K562 (cell line): ENCODE data around the gene MVD. TPM values are rescaled to one million over a fixed set of nuclear protein-coding genes. Genes with fewer than 3 reads are reported as not detected.

Experiments
- ATAC-seq: fragments of 200-7000 bp; cut with Tn5 transposase; 3 replicates; pipeline ENCODE4 v1.9.1; 2020; ENCODE audit warnings: moderate library complexity
- BruUV-seq: library from RNA; stranded (reverse); fragments of 400-500 nt; replicated peaks from 2 replicates; lab custom pipeline; 2021; lab: Mats Ljungman, UMichigan
- CTCF ChIA-PET: fragments of 300-600 bp; formaldehyde crosslinking; extraction: SDS; loops from one replicate; lab custom pipeline; 2021; ENCODE audit warnings: low intra/inter-chr PET ratio; lab: Yijun Ruan, JAX
- POLR2A ChIA-PET: fragments of 300-600, 350-650 bp; sonication (Branson Sonifier 250); formaldehyde crosslinking; extraction: SDS; loops from one replicate; lab custom pipeline; 2021; ENCODE audit warnings: antibody characterized with exemption, inconsistent platforms; lab: Yijun Ruan, JAX
- DNase-seq, 4 experiments: peaks; one replicate each; pipeline versions ENCODE4 v3.0.0 to v3.0.0-alpha.2; 2011 to 2018; ENCODE audit warnings: low spot score in 3 of 4, mixed read lengths in 3 of 4; ENCODE audit errors: extremely low read depth in 1 of 4
- FAIRE-seq: peaks from 2 replicates; lab custom pipeline; 2011; peaks lifted over from hg19 to GRCh38; lab: Jason Lieb, UNC
- H2AFZ ChIP-seq: 2 replicates; pipeline ENCODE4 v1.6.0; 2011; ENCODE audit warnings: low read depth, low read length, control low read depth, inconsistent platforms
- H3K27ac ChIP-seq: fragments of 200-600 bp; 3 replicates; pipeline ENCODE4 v1.8.0; 2011; ENCODE audit warnings: low read depth, mild to moderate bottlenecking, control low read depth, inconsistent platforms, low read length, moderate library complexity, mixed read lengths; ENCODE audit errors: extremely low read depth
- H3K27me3 ChIP-seq, 2 experiments: fragments of 300-600 bp in 1 of 2; 2 replicates in 1 of 2; 3 replicates in 1 of 2; pipeline versions ENCODE4 v1.6.0 to v1.8.0; 2011; ENCODE audit warnings: inconsistent platforms in 2 of 2, low read length in 2 of 2, mild to moderate bottlenecking in 1 of 2, mixed read lengths in 1 of 2, moderate library complexity in 1 of 2; ENCODE audit not compliant: control insufficient read depth in 2 of 2, insufficient read depth in 2 of 2
- H3K36me3 ChIP-seq: fragments of 300-600 bp; 3 replicates; pipeline ENCODE4 v1.8.0; 2011; ENCODE audit warnings: mild to moderate bottlenecking, low read length, inconsistent platforms; ENCODE audit not compliant: control insufficient read depth, insufficient read depth
- H3K4me1 ChIP-seq, 2 experiments: fragments of 200-600 bp in 1 of 2; replicated peaks in 1 of 2; 2 replicates in 1 of 2; 3 replicates in 1 of 2; pipeline versions ENCODE4 v1.5.1 to v1.8.0; 2011; ENCODE audit warnings: inconsistent platforms in 2 of 2, low read length in 2 of 2, mild to moderate bottlenecking in 1 of 2, mixed read lengths in 1 of 2, moderate library complexity in 1 of 2; ENCODE audit not compliant: control insufficient read depth in 2 of 2, insufficient read depth in 2 of 2
- H3K4me2 ChIP-seq: 2 replicates; pipeline ENCODE4 v1.6.1; 2011; ENCODE audit warnings: low read length, control low read depth, inconsistent platforms, mixed read lengths; ENCODE audit not compliant: insufficient read depth
- H3K4me3 ChIP-seq: fragments of 200-600 bp; sonication (generic), shearing (Covaris generic); 2 replicates; pipeline ENCODE4 v1.5.1; 2016; ENCODE audit warnings: control low read depth, inconsistent platforms
- H3K79me2 ChIP-seq: fragments of 200-600 bp; 3 replicates; pipeline ENCODE4 v1.8.0; 2011; ENCODE audit warnings: low read length, inconsistent platforms; ENCODE audit not compliant: control insufficient read depth, insufficient read depth
- H3K9ac ChIP-seq, 2 experiments: 2 replicates each; pipeline versions ENCODE4 v1.6.0 to v1.6.1; 2011; ENCODE audit warnings: low read depth in 2 of 2, low read length in 2 of 2, control low read depth in 1 of 2, inconsistent platforms in 1 of 2, mild to moderate bottlenecking in 1 of 2, mixed read lengths in 1 of 2; ENCODE audit not compliant: insufficient read depth in 1 of 2
- H3K9me1 ChIP-seq: one replicate; pipeline ENCODE4 v1.6.0; 2011; ENCODE audit warnings: inconsistent platforms, mild to moderate bottlenecking, low read length, moderate library complexity; ENCODE audit not compliant: control insufficient read depth, insufficient read depth
- H3K9me3 ChIP-seq: replicated peaks from 2 replicates; pipeline ENCODE4 v1.5.1; 2011; ENCODE audit warnings: low read depth, low read length, inconsistent platforms; ENCODE audit not compliant: control insufficient read depth, insufficient read depth
- H4K20me1 ChIP-seq: replicated peaks from 2 replicates; pipeline ENCODE4 v1.6.1; 2011; ENCODE audit warnings: low read length, inconsistent platforms, mixed read lengths; ENCODE audit not compliant: control insufficient read depth, insufficient read depth
- ERF ChIP-seq: fragments of 450-650 bp; formaldehyde crosslinking; IDR thresholded peaks from 2 replicates; pipeline ENCODE4 v1.4.0; 2020; ENCODE audit warnings: mild to moderate bottlenecking, mixed read lengths
- ETS2 ChIP-seq: IDR thresholded peaks from 2 replicates; pipeline ENCODE4 v1.6.1; 2016; ENCODE audit warnings: borderline replicate concordance, missing genetic modification characterization, mild to moderate bottlenecking, moderate library complexity, missing compliant biosample characterization; ENCODE audit not compliant: poor library complexity, severe bottlenecking
- ETV1 ChIP-seq: fragments of 450-650 bp; conservative IDR thresholded peaks from 2 replicates; pipeline ENCODE4 v1.6.1; 2016; ENCODE audit warnings: missing genetic modification characterization, control low read depth, low read depth, missing compliant biosample characterization
- FOXJ3 ChIP-seq: sonication (generic); formaldehyde crosslinking; IDR thresholded peaks from 2 replicates; pipeline ENCODE4 v1.4.0; 2020; ENCODE audit warnings: mild to moderate bottlenecking, missing genetic modification reagents
- MED1 ChIP-seq: sonication (generic); formaldehyde crosslinking; IDR thresholded peaks from 2 replicates; pipeline ENCODE4 v1.8.1; 2023; ENCODE audit warnings: missing genetic modification reagents, borderline replicate concordance
- MTA3 ChIP-seq: fragments of 450-650 bp; formaldehyde crosslinking; IDR thresholded peaks from 2 replicates; pipeline ENCODE4 v1.6.1; 2017; ENCODE audit warnings: mild to moderate bottlenecking, borderline replicate concordance
- PRPF4 ChIP-seq: fragments of 200-400 bp; formaldehyde crosslinking; IDR thresholded peaks from one replicate; pipeline ENCODE4 v1.6.1; 2017; ENCODE audit warnings: low read length, low read depth, mild to moderate bottlenecking; ENCODE audit not compliant: insufficient read depth, poor library complexity, severe bottlenecking
- RAD21 ChIP-seq, 2 experiments: fragments of 250-450 bp in 1 of 2; fragments of 450-650 bp in 1 of 2; sonication (Bioruptor Pico) in 1 of 2; formaldehyde crosslinking in 1 of 2; IDR thresholded peaks in 1 of 2; conservative IDR thresholded peaks in 1 of 2; 2 replicates each; pipeline versions ENCODE4 v1.4.0 to v1.8.0; 2020 to 2022; ENCODE audit warnings: mild to moderate bottlenecking in 2 of 2, moderate library complexity in 1 of 2
- RFX5 ChIP-seq: IDR thresholded peaks from 2 replicates; pipeline ENCODE4 v1.6.1; 2011; ENCODE audit warnings: low read depth, mild to moderate bottlenecking, improper control_type of control experiment, low read length
- ZNF408 ChIP-seq: fragments of 250-450 bp; sonication (Bioruptor Pico); IDR thresholded peaks from 2 replicates; pipeline ENCODE4 v1.4.0; 2020; ENCODE audit warnings: low read depth, mild to moderate bottlenecking, moderate library complexity
- ZNF764 ChIP-seq: fragments of 250-450 bp; sonication (Bioruptor Pico); IDR thresholded peaks from 2 replicates; pipeline ENCODE4 v1.4.0; 2020; ENCODE audit warnings: low read depth, mild to moderate bottlenecking, moderate library complexity
- WGBS: fragments of 100-300 bp; shearing (Covaris generic); methylation state at CpG from one replicate; pipeline ENCODE4 v1.1.6; 2016; ENCODE audit warnings: low coverage, mixed read lengths; ENCODE audit not compliant: insufficient coverage; ENCODE audit errors: missing lambda C conversion rate; 5-methylcytosine and 5-hydroxymethylcytosine counted together
- in situ Hi-C: fragments of 300-500 bp; cut with MboI; formaldehyde crosslinking; loops from 4 replicates; pipeline ENCODE4 v1.15.0; 2018; ENCODE audit warnings: inconsistent platforms, mixed read lengths
- intact Hi-C: fragments of 100-400 bp; cut with micrococcal nuclease; formaldehyde crosslinking; loops from 2 replicates; pipeline ENCODE4 v1.14.2; 2022
- polyA plus RNA-seq, 8 experiments: library from polyadenylated mRNA; depleted of rRNA in 4 of 8; stranded (reverse) in 5 of 8; unstranded in 3 of 8; fragments of >200 nt; fragmentation: Nextera tagmentation in 2 of 8; fragmentation: Illumina TruSeq in 1 of 8; extraction: Ambion mirVana in 2 of 8; extraction: Trizol in 1 of 8; gene quantifications; 2 replicates each; pipeline versions ENCODE4 v1.2.1 to v1.2.3, GENCODE V29; 2011 to 2014; ENCODE audit warnings: inconsistent platforms in 1 of 8, missing spikeins in 1 of 8
- total RNA-seq, 7 experiments: library from RNA; depleted of rRNA in 6 of 7; stranded (reverse); fragments of >200 nt in 6 of 7; fragmentation: Illumina TruSeq in 2 of 7; extraction: Trizol in 2 of 7; gene quantifications; 2 replicates each; pipeline versions ENCODE4 v1.2.1 to v1.2.3, GENCODE V29; 2011 to 2021; ENCODE audit warnings: low replicate concordance in 1 of 7
- TF ChIP-seq, protein P1 (sequence below): fragments of 250-450 bp; sonication (Bioruptor Pico); IDR thresholded peaks from 2 replicates; pipeline ENCODE4 v1.6.1; 2021; ENCODE audit warnings: mild to moderate bottlenecking
- TF ChIP-seq, protein P2 (sequence below): fragments of 200-400 bp; formaldehyde crosslinking; IDR thresholded peaks from 2 replicates; pipeline ENCODE4 v1.6.1; 2017; ENCODE audit warnings: mild to moderate bottlenecking, low read depth, low read length, moderate library complexity
- TF ChIP-seq, protein P3 (sequence below), 3 experiments: IDR thresholded peaks in 2 of 3; conservative IDR thresholded peaks in 1 of 3; 2 replicates each; pipeline ENCODE4 v1.5.1; 2011 to 2012; ENCODE audit warnings: low read length in 3 of 3, mild to moderate bottlenecking in 3 of 3, control low read depth in 2 of 3, improper control_type of control experiment in 1 of 3, inconsistent platforms in 1 of 3, low read depth in 1 of 3, mixed read lengths in 1 of 3, moderate library complexity in 1 of 3; ENCODE audit not compliant: insufficient read depth in 2 of 3

Gene MVD
- total and polyA plus RNA-seq, 9 of the 15 experiments (the other 6 are each of a cell fraction or from before 2014, with no cell fraction given), result 12.2 to 141 (median 45.3) TPM

DNA sequence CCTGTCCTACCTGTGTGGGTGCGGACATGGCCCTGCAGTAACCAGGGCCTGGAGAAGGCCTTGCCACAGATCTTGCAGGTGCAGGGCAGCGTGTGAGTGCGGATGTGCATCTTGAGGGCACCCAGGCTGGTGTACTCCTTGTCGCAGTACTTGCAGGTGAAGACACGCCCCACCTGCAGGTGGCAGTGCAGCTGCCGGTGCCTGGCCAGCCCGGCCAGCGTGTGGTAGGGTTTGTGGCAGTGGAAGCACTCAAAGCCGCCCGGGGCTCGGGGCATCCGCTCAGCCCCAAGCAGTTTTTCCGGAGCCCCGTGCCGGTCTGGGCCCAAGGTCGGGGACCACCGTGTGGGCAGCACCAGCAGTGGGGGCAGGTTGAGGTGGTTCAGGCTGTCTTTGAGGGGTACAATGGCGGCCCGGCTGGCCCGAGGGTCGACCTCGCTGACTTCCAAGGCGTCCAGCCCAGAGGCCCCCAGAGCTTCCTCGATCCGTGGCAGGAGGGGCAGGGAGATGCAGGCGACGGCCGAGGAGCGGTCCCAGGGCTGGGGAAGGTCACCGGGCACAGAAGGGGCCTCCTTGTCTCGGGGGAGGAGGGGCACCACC is 18.3 kb upstream of the MVD start:
- 59% methylated on average over 29 of the region's 31 CpGs for WGBS
- intact Hi-C loops, result no loop called here
- in situ Hi-C loops, result no loop called here
- Histone ChIP-seq H4K20me1 (no peaks in the 10 kb centered on the region; the same call in 1 of the 2 replicates), H3K4me2 (no peak overlapping the region), H3K4me3 (no peak overlapping the region), H3K9me1 (no peaks in the 10 kb centered on the region), H2AFZ (no peak overlapping the region), H3K9me3 (no peaks in the 10 kb centered on the region), H3K27ac (no peak overlapping the region), H3K4me1 (peaks cover 7 to 56% of the 10 kb centered on the region in 2 experiments; a peak in 3 of 5 replicates), H3K36me3 (no peaks in the 10 kb centered on the region), H3K27me3 (no peaks in the 10 kb centered on the region), H3K79me2 (no peaks in the 10 kb centered on the region), H3K9ac (peak overlapping the region in 1 of 2 experiments; percentile 50; a peak in 2 of 4 replicates)
- FAIRE-seq (peak; percentile 15), ATAC-seq (peak; percentile 77), DNase-seq (peak; percentile 60 to 72 (median 63))
- BruUV-seq, result no TSS peak
- ChIA-PET CTCF (no interaction called here), POLR2A (interaction anchor here (0.6 to 1.1 kb wide), 4 partner anchors 11 to 222 kb away, joined by 3 read pairs; no protein-coding TSS in a partner anchor)
- no peak for TF ChIP-seq ETS2 (tag)
- TF ChIP-seq ERF (CRISPR knock-in tag), result no peak
- TF ChIP-seq RAD21 (CRISPR knock-in tag; conservative IDR thresholded peaks at IDR 0.05 in 1 of 2, IDR thresholded peaks at IDR 0.05 in 1 of 2), result peak in 1 of 2 experiments; percentile 65; a peak in 2 of 4 replicates
- TF ChIP-seq ETV1, result no peak
- TF ChIP-seq, protein P1, sequence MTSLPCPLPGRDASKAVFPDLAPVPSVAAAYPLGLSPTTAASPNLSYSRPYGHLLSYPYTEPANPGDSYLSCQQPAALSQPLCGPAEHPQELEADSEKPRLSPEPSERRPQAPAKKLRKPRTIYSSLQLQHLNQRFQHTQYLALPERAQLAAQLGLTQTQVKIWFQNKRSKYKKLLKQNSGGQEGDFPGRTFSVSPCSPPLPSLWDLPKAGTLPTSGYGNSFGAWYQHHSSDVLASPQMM (CRISPR knock-in tag), result no peak
- TF ChIP-seq ZNF764, result no peak
- TF ChIP-seq, protein P2, sequence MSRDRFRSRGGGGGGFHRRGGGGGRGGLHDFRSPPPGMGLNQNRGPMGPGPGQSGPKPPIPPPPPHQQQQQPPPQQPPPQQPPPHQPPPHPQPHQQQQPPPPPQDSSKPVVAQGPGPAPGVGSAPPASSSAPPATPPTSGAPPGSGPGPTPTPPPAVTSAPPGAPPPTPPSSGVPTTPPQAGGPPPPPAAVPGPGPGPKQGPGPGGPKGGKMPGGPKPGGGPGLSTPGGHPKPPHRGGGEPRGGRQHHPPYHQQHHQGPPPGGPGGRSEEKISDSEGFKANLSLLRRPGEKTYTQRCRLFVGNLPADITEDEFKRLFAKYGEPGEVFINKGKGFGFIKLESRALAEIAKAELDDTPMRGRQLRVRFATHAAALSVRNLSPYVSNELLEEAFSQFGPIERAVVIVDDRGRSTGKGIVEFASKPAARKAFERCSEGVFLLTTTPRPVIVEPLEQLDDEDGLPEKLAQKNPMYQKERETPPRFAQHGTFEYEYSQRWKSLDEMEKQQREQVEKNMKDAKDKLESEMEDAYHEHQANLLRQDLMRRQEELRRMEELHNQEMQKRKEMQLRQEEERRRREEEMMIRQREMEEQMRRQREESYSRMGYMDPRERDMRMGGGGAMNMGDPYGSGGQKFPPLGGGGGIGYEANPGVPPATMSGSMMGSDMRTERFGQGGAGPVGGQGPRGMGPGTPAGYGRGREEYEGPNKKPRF, result no peak
- no peak for TF ChIP-seq ZNF408
- 0 out of 2 replicates have a peak, but pooled peaks have one; percentile 47 for TF ChIP-seq MTA3
- TF ChIP-seq MED1 (CRISPR knock-in tag), result no peak
- TF ChIP-seq, protein P3, sequence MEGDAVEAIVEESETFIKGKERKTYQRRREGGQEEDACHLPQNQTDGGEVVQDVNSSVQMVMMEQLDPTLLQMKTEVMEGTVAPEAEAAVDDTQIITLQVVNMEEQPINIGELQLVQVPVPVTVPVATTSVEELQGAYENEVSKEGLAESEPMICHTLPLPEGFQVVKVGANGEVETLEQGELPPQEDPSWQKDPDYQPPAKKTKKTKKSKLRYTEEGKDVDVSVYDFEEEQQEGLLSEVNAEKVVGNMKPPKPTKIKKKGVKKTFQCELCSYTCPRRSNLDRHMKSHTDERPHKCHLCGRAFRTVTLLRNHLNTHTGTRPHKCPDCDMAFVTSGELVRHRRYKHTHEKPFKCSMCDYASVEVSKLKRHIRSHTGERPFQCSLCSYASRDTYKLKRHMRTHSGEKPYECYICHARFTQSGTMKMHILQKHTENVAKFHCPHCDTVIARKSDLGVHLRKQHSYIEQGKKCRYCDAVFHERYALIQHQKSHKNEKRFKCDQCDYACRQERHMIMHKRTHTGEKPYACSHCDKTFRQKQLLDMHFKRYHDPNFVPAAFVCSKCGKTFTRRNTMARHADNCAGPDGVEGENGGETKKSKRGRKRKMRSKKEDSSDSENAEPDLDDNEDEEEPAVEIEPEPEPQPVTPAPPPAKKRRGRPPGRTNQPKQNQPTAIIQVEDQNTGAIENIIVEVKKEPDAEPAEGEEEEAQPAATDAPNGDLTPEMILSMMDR (IDR thresholded peaks at IDR 0.05 in 2 of 3, conservative IDR thresholded peaks at IDR 0.05 in 1 of 3; ENCODE audit: insufficient read depth in 2 of 3, low read depth in 1 of 3, low read length in 3 of 3), result peak; percentile 69 to 76 (median 76)
- TF ChIP-seq RFX5, result no peak
- no peak for TF ChIP-seq PRPF4
- TF ChIP-seq FOXJ3 (CRISPR knock-in tag), result no peak
